ENCODE results near the gene WNT3.

DNA sequence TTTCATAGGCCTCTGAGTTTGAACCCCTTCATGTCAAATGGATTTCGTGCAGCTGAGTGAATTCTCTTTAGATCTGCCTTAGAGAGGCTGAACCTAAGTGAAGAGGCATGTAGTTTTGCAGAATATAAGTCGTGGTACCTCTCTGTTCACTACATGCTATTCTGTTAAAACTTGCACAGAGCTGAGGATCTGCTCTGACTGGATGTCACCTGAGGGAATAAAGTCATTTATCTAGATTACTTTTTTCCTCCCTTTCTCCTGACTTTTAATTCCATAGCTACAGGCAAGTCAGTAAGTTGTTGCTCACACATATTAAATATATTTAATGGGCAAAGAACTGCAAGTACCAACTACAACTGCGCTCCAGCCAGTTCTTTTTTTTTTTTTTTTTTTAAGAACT lies 64.7 kb downstream of the WNT3 start:
- TF ChIP-seq, protein P1, sequence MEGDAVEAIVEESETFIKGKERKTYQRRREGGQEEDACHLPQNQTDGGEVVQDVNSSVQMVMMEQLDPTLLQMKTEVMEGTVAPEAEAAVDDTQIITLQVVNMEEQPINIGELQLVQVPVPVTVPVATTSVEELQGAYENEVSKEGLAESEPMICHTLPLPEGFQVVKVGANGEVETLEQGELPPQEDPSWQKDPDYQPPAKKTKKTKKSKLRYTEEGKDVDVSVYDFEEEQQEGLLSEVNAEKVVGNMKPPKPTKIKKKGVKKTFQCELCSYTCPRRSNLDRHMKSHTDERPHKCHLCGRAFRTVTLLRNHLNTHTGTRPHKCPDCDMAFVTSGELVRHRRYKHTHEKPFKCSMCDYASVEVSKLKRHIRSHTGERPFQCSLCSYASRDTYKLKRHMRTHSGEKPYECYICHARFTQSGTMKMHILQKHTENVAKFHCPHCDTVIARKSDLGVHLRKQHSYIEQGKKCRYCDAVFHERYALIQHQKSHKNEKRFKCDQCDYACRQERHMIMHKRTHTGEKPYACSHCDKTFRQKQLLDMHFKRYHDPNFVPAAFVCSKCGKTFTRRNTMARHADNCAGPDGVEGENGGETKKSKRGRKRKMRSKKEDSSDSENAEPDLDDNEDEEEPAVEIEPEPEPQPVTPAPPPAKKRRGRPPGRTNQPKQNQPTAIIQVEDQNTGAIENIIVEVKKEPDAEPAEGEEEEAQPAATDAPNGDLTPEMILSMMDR (IDR thresholded peaks at IDR 0.05) = no peak
- TF ChIP-seq ZFX (IDR thresholded peaks at IDR 0.05; ENCODE audit: borderline replicate concordance) = no peak

Measured in 22Rv1 (cell line).